GM12878 (cell line): ENCODE data around the gene KRT81. TPM values are rescaled to one million over a fixed set of nuclear protein-coding genes. Genes with fewer than 3 reads are reported as not detected.

ENCODE experiments used
- ATAC-seq: fragments of 200-7000 bp; cut with Tn5 transposase; 3 replicates; pipeline ENCODE4 v1.9.1; 2020; ENCODE audit warnings: mild to moderate bottlenecking, moderate library complexity
- BruUV-seq: library from RNA; stranded (reverse); fragments of 400-500 nt; replicated peaks from 2 replicates; lab custom pipeline; 2021; lab: Mats Ljungman, UMichigan
- CTCF ChIA-PET: fragments of 300-600 bp; sonication (Branson Sonifier 250); formaldehyde crosslinking; extraction: SDS; loops from one replicate; lab custom pipeline; 2021; ENCODE audit warnings: inconsistent platforms; lab: Yijun Ruan, JAX
- POLR2A ChIA-PET: fragments of 350-600 bp; formaldehyde crosslinking; extraction: SDS; loops from one replicate; lab custom pipeline; 2021; ENCODE audit warnings: inconsistent platforms; lab: Charles Lee
- RAD21 ChIA-PET: fragments of 300-600 bp; sonication (Branson Sonifier 250); formaldehyde crosslinking; loops from one replicate; lab custom pipeline; 2023; ENCODE audit warnings: antibody characterized with exemption; ENCODE audit not compliant: unreplicated experiment; lab: Charles Lee
- SMC1A ChIA-PET: fragments of 300-600 bp; sonication (Branson Sonifier 250); formaldehyde crosslinking; loops from one replicate; lab custom pipeline; 2023; ENCODE audit not compliant: unreplicated experiment, uncharacterized antibody; lab: Charles Lee
- DNase-seq: peaks from one replicate; pipeline ENCODE4 v3.0.0-alpha.2; 2011; ENCODE audit warnings: low read depth, low spot score
- FAIRE-seq: peaks from 3 replicates; lab custom pipeline; 2011; peaks lifted over from hg19 to GRCh38; lab: Jason Lieb, UNC
- H2AFZ ChIP-seq: 2 replicates; pipeline ENCODE4 v1.6.0; 2011; ENCODE audit warnings: low read depth, low read length, control low read depth; ENCODE audit not compliant: control insufficient read depth
- H3K27ac ChIP-seq: 2 replicates; pipeline ENCODE4 v1.5.1; 2011; ENCODE audit warnings: control low read depth; ENCODE audit not compliant: control insufficient read depth, insufficient read depth
- H3K27me3 ChIP-seq, 2 experiments: replicated peaks in 1 of 2; 2 replicates each; pipeline versions ENCODE4 v1.6.0 to v1.6.1; 2011; ENCODE audit warnings: low read length in 1 of 2; ENCODE audit not compliant: control insufficient read depth in 2 of 2, insufficient read depth in 2 of 2
- H3K36me3 ChIP-seq, 2 experiments: 2 replicates each; pipeline ENCODE4 v1.5.1; 2011; ENCODE audit warnings: low read length in 1 of 2; ENCODE audit not compliant: control insufficient read depth in 2 of 2, insufficient read depth in 2 of 2
- H3K4me1 ChIP-seq: 2 replicates; pipeline ENCODE4 v1.6.1; 2011; ENCODE audit warnings: mild to moderate bottlenecking, low read length, moderate library complexity, mixed read lengths; ENCODE audit not compliant: control insufficient read depth, insufficient read depth
- H3K4me2 ChIP-seq: 2 replicates; pipeline ENCODE4 v1.6.0; 2011; ENCODE audit warnings: control low read depth; ENCODE audit not compliant: control insufficient read depth, insufficient read depth
- H3K4me3 ChIP-seq: fragments of 200-600 bp; sonication (generic); 2 replicates; pipeline ENCODE4 v1.5.1; 2016
- H3K79me2 ChIP-seq: 2 replicates; pipeline ENCODE4 v1.6.0; 2011; ENCODE audit warnings: low read length; ENCODE audit not compliant: control insufficient read depth, insufficient read depth
- H3K9ac ChIP-seq: 2 replicates; pipeline ENCODE4 v1.8.0; 2011; ENCODE audit warnings: low read length, control low read depth, mixed read lengths; ENCODE audit not compliant: control insufficient read depth, insufficient read depth
- H3K9me3 ChIP-seq: replicated peaks from 3 replicates; pipeline ENCODE4 v1.5.1; 2011; ENCODE audit warnings: mild to moderate bottlenecking, low read length; ENCODE audit not compliant: control insufficient read depth, insufficient read depth
- H4K20me1 ChIP-seq: 2 replicates; pipeline ENCODE4 v1.6.0; 2011; ENCODE audit not compliant: control insufficient read depth, insufficient read depth
- BCL3 ChIP-seq: IDR thresholded peaks from 2 replicates; pipeline ENCODE4 v1.6.1; 2011; ENCODE audit warnings: borderline replicate concordance, low read depth, mild to moderate bottlenecking, moderate library complexity, low read length; ENCODE audit not compliant: insufficient read depth, poor library complexity, severe bottlenecking
- CTCF ChIP-seq, 3 experiments: IDR thresholded peaks in 2 of 3; conservative IDR thresholded peaks in 1 of 3; 2 replicates each; pipeline ENCODE4 v1.5.1; 2011; ENCODE audit warnings: low read depth in 3 of 3, low read length in 3 of 3, mild to moderate bottlenecking in 3 of 3, control low read depth in 2 of 3, moderate library complexity in 2 of 3, inconsistent platforms in 1 of 3, mixed read lengths in 1 of 3; ENCODE audit not compliant: control insufficient read depth in 2 of 3, insufficient read depth in 1 of 3; ENCODE audit errors: extremely low read depth in 1 of 3
- PAX5 ChIP-seq: IDR thresholded peaks from 2 replicates; pipeline ENCODE4 v1.6.1; 2011; ENCODE audit warnings: low read depth, low read length, borderline replicate concordance
- RB1 ChIP-seq: fragments of 450-650 bp; formaldehyde crosslinking; IDR thresholded peaks from 2 replicates; pipeline ENCODE4 v1.6.1; 2017; ENCODE audit warnings: mild to moderate bottlenecking, borderline replicate concordance
- WGBS: methylation state at CpG from one replicate; pipeline ENCODE4 v1.1.6; 2016; ENCODE audit warnings: low lambda C conversion rate; ENCODE audit not compliant: insufficient replicate concordance, insufficient coverage; ENCODE audit errors: missing lambda C conversion rate; 5-methylcytosine and 5-hydroxymethylcytosine counted together
- in situ Hi-C: fragments of 300-500 bp; cut with MboI; formaldehyde crosslinking; loops from 9 replicates; pipeline ENCODE4 v1.14.3; 2018; ENCODE audit warnings: mixed read lengths
- intact Hi-C: fragments of 100-400 bp; cut with micrococcal nuclease; formaldehyde crosslinking; loops from one replicate; pipeline ENCODE4 v1.14.2; 2022; ENCODE audit not compliant: unreplicated experiment
- polyA plus RNA-seq, 11 experiments: library from polyadenylated mRNA; depleted of rRNA in 4 of 11; unstranded in 6 of 11; stranded (reverse) in 5 of 11; fragments of >200 nt; fragmentation: Nextera tagmentation in 4 of 11; fragmentation: Illumina TruSeq in 1 of 11; extraction: Ambion mirVana in 4 of 11; extraction: Trizol in 1 of 11; gene quantifications; 1 replicate in 1 of 11; 2 replicates in 10 of 11; pipeline versions ENCODE4 v1.2.1 to v1.2.3, GENCODE V29; 2011 to 2016; ENCODE audit warnings: inconsistent platforms in 2 of 11, missing spikeins in 2 of 11, low read depth in 1 of 11
- total RNA-seq, 4 experiments: library from RNA; depleted of rRNA in 3 of 4; stranded (reverse); fragments of >200 nt in 3 of 4; fragmentation: Illumina TruSeq in 1 of 4; extraction: Trizol in 1 of 4; gene quantifications; 2 replicates each; pipeline versions ENCODE4 v1.2.1 to v1.2.3, GENCODE V29; 2013 to 2021

Gene KRT81
- total and polyA plus RNA-seq, 10 of the 15 experiments (the other 5 are each of a cell fraction or from before 2014, with no cell fraction given) = 0.05 to 0.15 TPM; not detected in 8

GRCh38 chr12:52236386-52237050 is 54.8 kb downstream of the KRT81 start:
- DNase-seq = no peak
- SMC1A ChIA-PET = interaction anchor here (0.8 to 1.1 kb wide), 2 partner anchors 9 to 15 kb away, joined by 3 to 4 read pairs; no protein-coding TSS in a partner anchor
- BruUV-seq = no TSS peak
- H3K4me3 ChIP-seq = no peak overlapping the region
- no peaks in the 10 kb centered on the region for H3K36me3 ChIP-seq
- no peak overlapping the region for H3K9ac ChIP-seq
- TF ChIP-seq RB1 = no peak
- no peak for TF ChIP-seq CTCF (IDR thresholded peaks at IDR 0.05 in 2 of 3, conservative IDR thresholded peaks at IDR 0.05 in 1 of 3; ENCODE audit: control insufficient read depth in 2 of 3, extremely low read depth in 1 of 3, insufficient read depth in 1 of 3, low read depth in 3 of 3, low read length in 3 of 3)
- no peak for TF ChIP-seq PAX5
- TF ChIP-seq BCL3 = no peak
- H3K4me2 ChIP-seq = no peak overlapping the region
- H3K9me3 ChIP-seq = no peaks in the 10 kb centered on the region
- FAIRE-seq = no peak
- H3K27me3 ChIP-seq = peaks cover 4 to 12% of the 10 kb centered on the region in 2 experiments; a peak in 3 of 4 replicates
- 66% methylated on average over 3 of the region's 3 CpGs for WGBS
- no peak overlapping the region for H2AFZ ChIP-seq
- H3K4me1 ChIP-seq = no peaks in the 10 kb centered on the region
- RAD21 ChIA-PET = no interaction called here
- POLR2A ChIA-PET = interaction anchor here (0.6 kb wide), 1 partner anchor 1042 kb away, joined by 4 read pairs; no protein-coding TSS in a partner anchor
- in situ Hi-C loops = no loop called here
- CTCF ChIA-PET = interaction anchor here (1.0 to 4.2 kb wide), 5 partner anchors 9 to 211 kb away, joined by 3 to 26 read pairs (median 4); no protein-coding TSS in a partner anchor
- H3K79me2 ChIP-seq = no peaks in the 10 kb centered on the region
- no peaks in the 10 kb centered on the region for H4K20me1 ChIP-seq
- no peak for ATAC-seq
- intact Hi-C loops = no loop called here
- H3K27ac ChIP-seq = no peak overlapping the region

Other genes starting within 250 kb of the KRT81 start
Only the 7 nearest of the 15 such genes appear.
- not detected in 2 replicates for gene KRT80, start 99.5 kb downstream of the KRT81 start, total RNA-seq (2014; rRNA removed)
- gene KRT80, start 99.5 kb downstream of the KRT81 start, total RNA-seq (2014; rRNA removed; fragmentation: Illumina TruSeq; extraction: Trizol) = not detected in 2 replicates
- gene KRT80, start 99.5 kb downstream of the KRT81 start, total RNA-seq (2021) = 0.05 TPM in 1 of 2 replicates, not detected in the other
- gene KRT80, start 99.5 kb downstream of the KRT81 start, polyA plus RNA-seq (2011; rRNA removed) = 0.01 TPM in 1 of 2 replicates, not detected in the other
- not detected in 2 replicates for gene KRT80, start 99.5 kb downstream of the KRT81 start, polyA plus RNA-seq (2014; fragmentation: Illumina TruSeq; extraction: Trizol)
- not detected for gene KRT80, start 99.5 kb downstream of the KRT81 start, polyA plus RNA-seq (2014; fragmentation: Nextera tagmentation; extraction: Ambion mirVana)
- not detected in 2 replicates for gene KRT80, start 99.5 kb downstream of the KRT81 start, polyA plus RNA-seq (2014; rRNA removed)
- gene KRT80, start 99.5 kb downstream of the KRT81 start, polyA plus RNA-seq (2016; fragmentation: Nextera tagmentation; extraction: Ambion mirVana) = not detected
- 3.1 and 3.4 TPM in 2 replicates for gene KRT7, start 58.3 kb downstream of the KRT81 start, total RNA-seq (2014; rRNA removed)
- gene KRT7, start 58.3 kb downstream of the KRT81 start, total RNA-seq (2014; rRNA removed; fragmentation: Illumina TruSeq; extraction: Trizol) = 3.8 and 4.0 TPM in 2 replicates
- 6.6 and 7.6 TPM in 2 replicates for gene KRT7, start 58.3 kb downstream of the KRT81 start, total RNA-seq (2021)
- 7.6 and 15.3 TPM in 2 replicates for gene KRT7, start 58.3 kb downstream of the KRT81 start, polyA plus RNA-seq (2011; rRNA removed)
- gene KRT7, start 58.3 kb downstream of the KRT81 start, polyA plus RNA-seq (2014; fragmentation: Illumina TruSeq; extraction: Trizol) = 1.5 and 1.9 TPM in 2 replicates
- gene KRT7, start 58.3 kb downstream of the KRT81 start, polyA plus RNA-seq (2014; fragmentation: Nextera tagmentation; extraction: Ambion mirVana) = 1 to 10 TPM in 1 of 2 experiments, under 1 TPM in 1; 0.90 to 4.6 TPM
- 5.0 and 5.4 TPM in 2 replicates for gene KRT7, start 58.3 kb downstream of the KRT81 start, polyA plus RNA-seq (2014; rRNA removed)
- gene KRT7, start 58.3 kb downstream of the KRT81 start, polyA plus RNA-seq (2016; fragmentation: Nextera tagmentation; extraction: Ambion mirVana) = 10 to 100 TPM; 17.8 to 18.7 TPM
- 0.11 and 0.27 TPM in 2 replicates for gene KRT86, start 16.9 kb downstream of the KRT81 start, total RNA-seq (2014; rRNA removed)
- 0.09 TPM in 1 of 2 replicates, not detected in the other for gene KRT86, start 16.9 kb downstream of the KRT81 start, total RNA-seq (2014; rRNA removed; fragmentation: Illumina TruSeq; extraction: Trizol)
- gene KRT86, start 16.9 kb downstream of the KRT81 start, total RNA-seq (2021) = 0.29 and 0.33 TPM in 2 replicates
- 0.39 and 0.54 TPM in 2 replicates for gene KRT86, start 16.9 kb downstream of the KRT81 start, polyA plus RNA-seq (2011; rRNA removed)
- gene KRT86, start 16.9 kb downstream of the KRT81 start, polyA plus RNA-seq (2014; fragmentation: Illumina TruSeq; extraction: Trizol) = not detected in 2 replicates
- not detected for gene KRT86, start 16.9 kb downstream of the KRT81 start, polyA plus RNA-seq (2014; fragmentation: Nextera tagmentation; extraction: Ambion mirVana)
- gene KRT86, start 16.9 kb downstream of the KRT81 start, polyA plus RNA-seq (2014; rRNA removed) = 0.13 and 0.23 TPM in 2 replicates
- under 1 TPM; 0.12 to 0.13 TPM for gene KRT86, start 16.9 kb downstream of the KRT81 start, polyA plus RNA-seq (2016; fragmentation: Nextera tagmentation; extraction: Ambion mirVana)
- gene KRT83, start 29.9 kb upstream of the KRT81 start, total RNA-seq (2014; rRNA removed) = not detected in 2 replicates
- gene KRT83, start 29.9 kb upstream of the KRT81 start, total RNA-seq (2014; rRNA removed; fragmentation: Illumina TruSeq; extraction: Trizol) = not detected in 2 replicates
- gene KRT83, start 29.9 kb upstream of the KRT81 start, total RNA-seq (2021) = not detected in 2 replicates
- not detected in 2 replicates for gene KRT83, start 29.9 kb upstream of the KRT81 start, polyA plus RNA-seq (2011; rRNA removed)
- gene KRT83, start 29.9 kb upstream of the KRT81 start, polyA plus RNA-seq (2014; fragmentation: Illumina TruSeq; extraction: Trizol) = not detected in 2 replicates
- not detected for gene KRT83, start 29.9 kb upstream of the KRT81 start, polyA plus RNA-seq (2014; fragmentation: Nextera tagmentation; extraction: Ambion mirVana)
- gene KRT83, start 29.9 kb upstream of the KRT81 start, polyA plus RNA-seq (2014; rRNA removed) = not detected in 2 replicates
- not detected for gene KRT83, start 29.9 kb upstream of the KRT81 start, polyA plus RNA-seq (2016; fragmentation: Nextera tagmentation; extraction: Ambion mirVana)
- gene KRT85, start 75.9 kb upstream of the KRT81 start, total RNA-seq (2014; rRNA removed) = 0.06 TPM in 1 of 2 replicates, not detected in the other
- not detected in 2 replicates for gene KRT85, start 75.9 kb upstream of the KRT81 start, total RNA-seq (2014; rRNA removed; fragmentation: Illumina TruSeq; extraction: Trizol)
- gene KRT85, start 75.9 kb upstream of the KRT81 start, total RNA-seq (2021) = 0.15 TPM in 1 of 2 replicates, not detected in the other
- 0.06 and 0.18 TPM in 2 replicates for gene KRT85, start 75.9 kb upstream of the KRT81 start, polyA plus RNA-seq (2011; rRNA removed)
- gene KRT85, start 75.9 kb upstream of the KRT81 start, polyA plus RNA-seq (2014; fragmentation: Illumina TruSeq; extraction: Trizol) = not detected in 2 replicates
- not detected for gene KRT85, start 75.9 kb upstream of the KRT81 start, polyA plus RNA-seq (2014; fragmentation: Nextera tagmentation; extraction: Ambion mirVana)
- 0.04 TPM in 1 of 2 replicates, not detected in the other for gene KRT85, start 75.9 kb upstream of the KRT81 start, polyA plus RNA-seq (2014; rRNA removed)
- under 1 TPM in 1 of 2 experiments, not detected in 1; 0.05 TPM for gene KRT85, start 75.9 kb upstream of the KRT81 start, polyA plus RNA-seq (2016; fragmentation: Nextera tagmentation; extraction: Ambion mirVana)
- not detected in 2 replicates for gene KRT84, start 94.1 kb upstream of the KRT81 start, total RNA-seq (2014; rRNA removed)
- not detected in 2 replicates for gene KRT84, start 94.1 kb upstream of the KRT81 start, total RNA-seq (2014; rRNA removed; fragmentation: Illumina TruSeq; extraction: Trizol)
- not detected in 2 replicates for gene KRT84, start 94.1 kb upstream of the KRT81 start, total RNA-seq (2021)
- gene KRT84, start 94.1 kb upstream of the KRT81 start, polyA plus RNA-seq (2011; rRNA removed) = not detected in 2 replicates
- not detected in 2 replicates for gene KRT84, start 94.1 kb upstream of the KRT81 start, polyA plus RNA-seq (2014; fragmentation: Illumina TruSeq; extraction: Trizol)
- not detected for gene KRT84, start 94.1 kb upstream of the KRT81 start, polyA plus RNA-seq (2014; fragmentation: Nextera tagmentation; extraction: Ambion mirVana)
- not detected in 2 replicates for gene KRT84, start 94.1 kb upstream of the KRT81 start, polyA plus RNA-seq (2014; rRNA removed)
- gene KRT84, start 94.1 kb upstream of the KRT81 start, polyA plus RNA-seq (2016; fragmentation: Nextera tagmentation; extraction: Ambion mirVana) = not detected
- gene KRT82, start 114.8 kb upstream of the KRT81 start, total RNA-seq (2014; rRNA removed) = not detected in 2 replicates
- not detected in 2 replicates for gene KRT82, start 114.8 kb upstream of the KRT81 start, total RNA-seq (2014; rRNA removed; fragmentation: Illumina TruSeq; extraction: Trizol)
- not detected in 2 replicates for gene KRT82, start 114.8 kb upstream of the KRT81 start, total RNA-seq (2021)
- not detected in 2 replicates for gene KRT82, start 114.8 kb upstream of the KRT81 start, polyA plus RNA-seq (2011; rRNA removed)
- gene KRT82, start 114.8 kb upstream of the KRT81 start, polyA plus RNA-seq (2014; fragmentation: Illumina TruSeq; extraction: Trizol) = not detected in 2 replicates
- gene KRT82, start 114.8 kb upstream of the KRT81 start, polyA plus RNA-seq (2014; fragmentation: Nextera tagmentation; extraction: Ambion mirVana) = not detected
- gene KRT82, start 114.8 kb upstream of the KRT81 start, polyA plus RNA-seq (2014; rRNA removed) = not detected in 2 replicates
- gene KRT82, start 114.8 kb upstream of the KRT81 start, polyA plus RNA-seq (2016; fragmentation: Nextera tagmentation; extraction: Ambion mirVana) = not detected